WTC11 (cell line): ENCODE results near the gene PTPRN2. TPM values are rescaled to one million over a fixed set of nuclear protein-coding genes. Genes with fewer than 3 reads are reported as not detected.

Source experiments
- ATAC-seq: fragments of 200-7000 bp; cut with Tn5 transposase; 2 replicates; pipeline ENCODE4 v1.10.0; 2021; ENCODE audit warnings: mild to moderate bottlenecking, moderate library complexity
- CTCF ChIA-PET: fragments of 300-600 bp; sonication (Branson Sonifier 250); formaldehyde crosslinking; loops from one replicate; lab custom pipeline; 2021; ENCODE audit warnings: antibody characterized with exemption; lab: Charles Lee
- POLR2A ChIA-PET: fragments of 350-600 bp; sonication (Branson Sonifier 250); formaldehyde crosslinking; loops from one replicate; lab custom pipeline; 2021; ENCODE audit warnings: antibody characterized with exemption; lab: Charles Lee
- DNase-seq: peaks from one replicate; pipeline ENCODE4 v3.0.0; 2021; ENCODE audit warnings: low spot score
- H3K27ac Mint-ChIP-seq: 2 replicates; pipeline ENCODE4 v1.8.0; 2021; ENCODE audit warnings: mixed read lengths
- H3K27me3 Mint-ChIP-seq: 2 replicates; pipeline ENCODE4 v1.8.0; 2021; ENCODE audit warnings: low read depth, mild to moderate bottlenecking, moderate library complexity, mixed read lengths
- H3K36me3 Mint-ChIP-seq: 2 replicates; pipeline ENCODE4 v1.8.0; 2021; ENCODE audit warnings: mixed read lengths
- H3K4me1 Mint-ChIP-seq: 2 replicates; pipeline ENCODE4 v1.8.0; 2022; ENCODE audit warnings: mixed read lengths
- H3K4me3 Mint-ChIP-seq: 2 replicates; pipeline ENCODE4 v1.8.0; 2021; ENCODE audit warnings: mild to moderate bottlenecking, moderate library complexity, mixed read lengths
- H3K9me3 Mint-ChIP-seq: 2 replicates; pipeline ENCODE4 v1.8.0; 2021; ENCODE audit warnings: mixed read lengths
- AR ChIP-seq: fragments of 250-450 bp; sonication (Bioruptor Pico); IDR thresholded peaks from 2 replicates; pipeline ENCODE4 v1.9.0; 2021; ENCODE audit warnings: mild to moderate bottlenecking
- ARID4B ChIP-seq: sonication (generic); formaldehyde crosslinking; IDR thresholded peaks from 2 replicates; pipeline ENCODE4 v1.8.0; 2023; ENCODE audit warnings: missing genetic modification reagents, mild to moderate bottlenecking, borderline replicate concordance
- CBFB ChIP-seq: sonication (generic); formaldehyde crosslinking; IDR thresholded peaks from 2 replicates; pipeline ENCODE4 v1.8.1; 2022; ENCODE audit warnings: mild to moderate bottlenecking, low read depth, missing genetic modification reagents
- CREM ChIP-seq: sonication (generic); formaldehyde crosslinking; IDR thresholded peaks from 2 replicates; pipeline ENCODE4 v1.8.1; 2022; ENCODE audit warnings: mild to moderate bottlenecking, missing genetic modification reagents, moderate library complexity
- FOXJ3 ChIP-seq: sonication (generic); formaldehyde crosslinking; IDR thresholded peaks from 2 replicates; pipeline ENCODE4 v1.9.0; 2021; ENCODE audit warnings: missing genetic modification reagents, mild to moderate bottlenecking, borderline replicate concordance
- FOXP1 ChIP-seq: sonication (generic); formaldehyde crosslinking; IDR thresholded peaks from 2 replicates; pipeline ENCODE4 v1.8.0; 2022; ENCODE audit warnings: missing genetic modification reagents, mild to moderate bottlenecking, moderate library complexity, borderline replicate concordance
- GABPB1 ChIP-seq: sonication (generic); formaldehyde crosslinking; IDR thresholded peaks from 2 replicates; pipeline ENCODE4 v1.8.1; 2023; ENCODE audit warnings: mild to moderate bottlenecking, missing genetic modification reagents
- HMGA2 ChIP-seq: fragments of 250-450 bp; sonication (Bioruptor Pico); IDR thresholded peaks from 2 replicates; pipeline ENCODE4 v1.4.0; 2021; ENCODE audit warnings: mild to moderate bottlenecking, moderate library complexity
- MAX ChIP-seq: sonication (generic); formaldehyde crosslinking; IDR thresholded peaks from 2 replicates; pipeline ENCODE4 v1.8.0; 2022; ENCODE audit warnings: mild to moderate bottlenecking, missing genetic modification reagents
- NFATC4 ChIP-seq: fragments of 250-450 bp; sonication (Bioruptor Pico); IDR thresholded peaks from 2 replicates; pipeline ENCODE4 v1.9.0; 2021; ENCODE audit warnings: mild to moderate bottlenecking
- NFE2L1 ChIP-seq: sonication (generic); formaldehyde crosslinking; IDR thresholded peaks from 2 replicates; pipeline ENCODE4 v1.8.1; 2023; ENCODE audit warnings: missing genetic modification reagents
- NR1H2 ChIP-seq: sonication (generic); formaldehyde crosslinking; IDR thresholded peaks from 2 replicates; pipeline ENCODE4 v1.9.0; 2021; ENCODE audit warnings: mild to moderate bottlenecking, moderate library complexity, missing genetic modification reagents
- PREB ChIP-seq: sonication (generic); formaldehyde crosslinking; IDR thresholded peaks from 2 replicates; pipeline ENCODE4 v1.8.1; 2022; ENCODE audit warnings: mild to moderate bottlenecking, missing genetic modification reagents, moderate library complexity, borderline replicate concordance
- PRRX2 ChIP-seq: fragments of 250-450 bp; sonication (Bioruptor Pico); IDR thresholded peaks from 2 replicates; pipeline ENCODE4 v1.8.0; 2021; ENCODE audit warnings: mild to moderate bottlenecking
- TEAD1 ChIP-seq: sonication (generic); formaldehyde crosslinking; IDR thresholded peaks from 2 replicates; pipeline ENCODE4 v1.8.0; 2022; ENCODE audit warnings: mild to moderate bottlenecking, missing genetic modification reagents
- TEAD4 ChIP-seq: sonication (generic); formaldehyde crosslinking; IDR thresholded peaks from 2 replicates; pipeline ENCODE4 v1.8.0; 2022; ENCODE audit warnings: mild to moderate bottlenecking, missing genetic modification reagents
- ZNF263 ChIP-seq: sonication (generic); formaldehyde crosslinking; IDR thresholded peaks from 2 replicates; pipeline ENCODE4 v1.8.1; 2022; ENCODE audit warnings: low read depth, mild to moderate bottlenecking, moderate library complexity, missing genetic modification reagents
- ZNF512 ChIP-seq: sonication (generic); formaldehyde crosslinking; IDR thresholded peaks from 2 replicates; pipeline ENCODE4 v1.8.1; 2022; ENCODE audit warnings: missing genetic modification reagents, borderline replicate concordance
- total RNA-seq: library from RNA; stranded (reverse); gene quantifications from 3 replicates; pipeline ENCODE4 v1.2.3, GENCODE V29; 2021

The PTPRN2 gene
- total RNA-seq, 1 experiment from 2014 or later, result 4.7 TPM

- TF ChIP-seq FOXJ3 (no peak), CBFB (no peak), CREM (CRISPR knock-in tag) (no peak), MAX (CRISPR knock-in tag) (no peak), FOXP1 (no peak), TEAD1 (CRISPR knock-in tag) (no peak), TEAD4 (CRISPR knock-in tag) (no peak), NFE2L1 (CRISPR knock-in tag) (no peak)
- TF ChIP-seq, all 79 proteins: peak for 0
Observed at GRCh38 chr7:157991351-157991750, 596.3 kb downstream of the PTPRN2 start (continued).

- TF ChIP-seq NR1H2 (CRISPR knock-in tag) (no peak), ZNF263 (CRISPR knock-in tag) (no peak), GABPB1 (CRISPR knock-in tag) (no peak), PRRX2 (CRISPR knock-in tag) (no peak), NFATC4 (CRISPR knock-in tag) (no peak), ZNF512 (CRISPR knock-in tag) (no peak), ARID4B (CRISPR knock-in tag) (no peak), PREB (CRISPR knock-in tag) (no peak), NFE2L1 (CRISPR knock-in tag) (no peak), HMGA2 (CRISPR knock-in tag) (no peak), AR (no peak)
- DNase-seq (no peak), ATAC-seq (no peak)
- peaks cover 12% of the 10 kb centered on the region for H3K9me3 Mint-ChIP-seq
- peaks cover 28% of the 10 kb centered on the region for H3K36me3 Mint-ChIP-seq
- H3K4me3 Mint-ChIP-seq, result no peak overlapping the region
- H3K27ac Mint-ChIP-seq, result no peak overlapping the region
- H3K4me1 Mint-ChIP-seq, result no peaks in the 10 kb centered on the region; the same call in 1 of the 2 replicates
- no peaks in the 10 kb centered on the region for H3K27me3 Mint-ChIP-seq
- ChIA-PET POLR2A (no interaction called here), CTCF (no interaction called here)
Observed at GRCh38 chr7:157990881-157991250, 596.8 kb downstream of the PTPRN2 start.
